HG03521 (cell line): ENCODE results near the gene MARK3.

Experiments
- ATAC-seq: cut with Tn5 transposase; IDR thresholded peaks from one replicate; pipeline ENCODE4 v1.9.1; 2021; ENCODE audit warnings: mild to moderate bottlenecking, moderate library complexity; ENCODE audit not compliant: unreplicated experiment

MARK3 gene

GRCh38 chr14:103432627-103433026, 47.4 kb downstream of the MARK3 start:
- ATAC-seq: no peak

- no peak for ATAC-seq
Observed at GRCh38 chr14:103433916-103434563, 48.8 kb downstream of the MARK3 start.

GRCh38 chr14:103434868-103435442, 49.7 kb downstream of the MARK3 start:
- no peak for ATAC-seq

GRCh38 chr14:103436533-103436932, 51.3 kb downstream of the MARK3 start:
- no peak for ATAC-seq

GRCh38 chr14:103442288-103442687, 57.1 kb downstream of the MARK3 start:
- no peak for ATAC-seq

GRCh38 chr14:103443111-103443510, 57.9 kb downstream of the MARK3 start:
- ATAC-seq: no peak

- no peak for ATAC-seq
Observed at GRCh38 chr14:103444837-103445524, 59.8 kb downstream of the MARK3 start.

GRCh38 chr14:103445806-103446205, 60.6 kb downstream of the MARK3 start:
- ATAC-seq: no peak

- no peak for ATAC-seq
Observed at GRCh38 chr14:103448097-103448496, 62.9 kb downstream of the MARK3 start.

GRCh38 chr14:103449634-103450161, 64.5 kb downstream of the MARK3 start:
- ATAC-seq: no peak

- no peak for ATAC-seq
Observed at GRCh38 chr14:103450416-103450815, 65.2 kb downstream of the MARK3 start.

- no peak for ATAC-seq
Observed at GRCh38 chr14:103451401-103451800, 66.2 kb downstream of the MARK3 start.

- no peak for ATAC-seq
Observed at GRCh38 chr14:103453791-103454190, 68.6 kb downstream of the MARK3 start.

- ATAC-seq: no peak
Observed at GRCh38 chr14:103456167-103456835, 71.1 kb downstream of the MARK3 start.

- ATAC-seq: no peak
Observed at GRCh38 chr14:103460415-103460814, 75.2 kb downstream of the MARK3 start.

GRCh38 chr14:103463149-103463548, 77.9 kb downstream of the MARK3 start:
- ATAC-seq: no peak

GRCh38 chr14:103463851-103464250, 78.6 kb downstream of the MARK3 start:
- no peak for ATAC-seq

- no peak for ATAC-seq
Observed at GRCh38 chr14:103472939-103473338, 87.7 kb downstream of the MARK3 start.

- ATAC-seq: no peak
Observed at GRCh38 chr14:103474893-103475292, 89.7 kb downstream of the MARK3 start.

GRCh38 chr14:103476065-103476464, 90.8 kb downstream of the MARK3 start:
- no peak for ATAC-seq

GRCh38 chr14:103476631-103477030, 91.4 kb downstream of the MARK3 start:
- ATAC-seq: no peak
